ENCODE data around the gene TTC23L. TPM values are rescaled to one million over a fixed set of nuclear protein-coding genes. Genes with fewer than 3 reads are reported as not detected.

Gene TTC23L
- total and polyA plus RNA-seq, 2 experiments from 2014 or later, result 0.98 to 1.2 TPM

DNA sequence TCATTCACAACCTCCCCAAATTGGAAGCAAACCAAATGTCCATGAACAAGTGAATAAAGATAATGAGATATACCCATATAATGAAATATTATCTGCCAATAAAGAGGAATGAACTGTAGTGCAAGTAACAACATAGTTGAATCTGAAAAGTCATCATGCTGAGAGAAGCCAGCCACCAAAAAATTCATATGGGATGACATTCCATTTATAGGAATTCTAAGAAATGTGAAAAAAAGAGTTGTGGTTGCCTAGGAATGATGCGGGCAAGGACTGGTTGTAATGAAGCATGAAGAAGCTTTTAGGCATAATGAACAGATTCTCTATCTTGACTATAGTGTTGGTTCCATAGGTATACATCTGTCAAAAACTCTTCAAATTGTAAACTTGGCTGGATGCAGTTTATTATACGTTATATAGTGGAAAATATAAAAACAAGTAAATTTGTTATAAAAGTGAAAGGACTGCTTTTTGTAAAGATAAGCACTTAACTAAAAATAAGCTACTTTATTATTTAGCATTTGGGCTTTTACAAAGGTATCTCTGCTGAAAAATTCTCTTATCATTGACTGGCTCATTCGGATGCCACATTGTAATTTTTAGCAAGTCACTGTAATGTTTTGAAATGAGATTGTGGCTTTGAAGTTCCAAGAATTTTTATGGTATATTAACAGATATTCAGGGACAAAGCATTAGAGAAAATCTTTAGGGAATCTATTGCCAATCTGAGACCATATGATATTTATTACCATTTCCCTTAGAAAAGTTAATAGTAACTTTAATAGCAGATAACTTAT lies 21.2 kb upstream of the TTC23L start:
- H3K27ac ChIP-seq, result no peak overlapping the region
- peaks cover 14% of the 10 kb centered on the region for H3K4me1 ChIP-seq (ENCODE audit: low read depth)
- H3K36me3 ChIP-seq, result no peaks in the 10 kb centered on the region
- no peaks in the 10 kb centered on the region for H3K27me3 ChIP-seq
- no peak for DNase-seq (ENCODE audit: low read depth in 1 of 2, low spot score in 1 of 2)
- no peak for TF ChIP-seq CTCF (IDR thresholded peaks at IDR 0.05; ENCODE audit: low read depth, low read length)
- H3K9me3 ChIP-seq (ENCODE audit: low read depth), result no peaks in the 10 kb centered on the region
- no peak overlapping the region for H3K4me3 ChIP-seq

- TF ChIP-seq CTCF (IDR thresholded peaks at IDR 0.05; ENCODE audit: low read depth, low read length), result no peak
- peaks cover 14% of the 10 kb centered on the region for H3K4me1 ChIP-seq (ENCODE audit: low read depth)
- no peaks in the 10 kb centered on the region for H3K9me3 ChIP-seq (ENCODE audit: low read depth)
- DNase-seq (ENCODE audit: low read depth in 1 of 2, low spot score in 1 of 2), result no peak
- peak overlapping the region; percentile 0 for H3K27ac ChIP-seq
- H3K36me3 ChIP-seq, result no peaks in the 10 kb centered on the region
- no peaks in the 10 kb centered on the region for H3K27me3 ChIP-seq
- H3K4me3 ChIP-seq, result no peak overlapping the region
These were observed 20.2 kb upstream of the TTC23L start for GRCh38 chr5:34818717-34819116.

- no peaks in the 10 kb centered on the region for H3K27me3 ChIP-seq
- no peaks in the 10 kb centered on the region for H3K9me3 ChIP-seq (ENCODE audit: low read depth)
- TF ChIP-seq CTCF (IDR thresholded peaks at IDR 0.05; ENCODE audit: low read depth, low read length), result no peak
- no peak for DNase-seq (ENCODE audit: low read depth in 1 of 2, low spot score in 1 of 2)
- H3K27ac ChIP-seq, result peak overlapping the region; percentile 33
- H3K36me3 ChIP-seq, result peaks cover 3% of the 10 kb centered on the region
- H3K4me3 ChIP-seq, result no peak overlapping the region
- peaks cover 14% of the 10 kb centered on the region for H3K4me1 ChIP-seq (ENCODE audit: low read depth)
These were observed 18.4 kb upstream of the TTC23L start for GRCh38 chr5:34820593-34820992.

- peaks cover 14% of the 10 kb centered on the region for H3K4me1 ChIP-seq (ENCODE audit: low read depth)
- TF ChIP-seq CTCF (IDR thresholded peaks at IDR 0.05; ENCODE audit: low read depth, low read length), result no peak
- peaks cover 3% of the 10 kb centered on the region for H3K36me3 ChIP-seq
- H3K27ac ChIP-seq, result no peak overlapping the region
- no peak overlapping the region for H3K4me3 ChIP-seq
- DNase-seq (ENCODE audit: low read depth in 1 of 2, low spot score in 1 of 2), result no peak
- H3K9me3 ChIP-seq (ENCODE audit: low read depth), result no peaks in the 10 kb centered on the region
- H3K27me3 ChIP-seq, result no peaks in the 10 kb centered on the region
These were observed 15.8 kb upstream of the TTC23L start for GRCh38 chr5:34822956-34823715.

DNA sequence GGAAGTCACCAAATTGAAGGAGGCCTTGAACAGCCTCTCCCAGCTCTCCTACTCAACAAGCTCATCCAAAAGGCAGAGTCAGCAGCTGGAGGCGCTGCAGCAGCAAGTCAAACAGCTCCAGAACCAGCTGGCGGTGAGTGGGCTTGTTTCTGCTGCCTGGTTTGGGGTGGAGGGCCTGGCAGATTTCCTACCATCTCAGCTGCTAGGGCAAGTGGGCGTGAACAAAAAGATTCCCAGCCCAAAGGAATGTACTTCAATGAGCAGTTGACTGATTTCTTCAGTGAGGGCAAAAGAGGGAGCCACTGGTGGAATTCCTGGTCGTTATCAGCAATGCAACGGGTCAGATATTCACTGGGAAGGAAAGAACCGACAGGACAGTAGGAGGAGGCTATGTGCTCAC lies 12.6 kb upstream of the TTC23L start:
- Histone ChIP-seq H3K36me3 (peaks cover 3% of the 10 kb centered on the region), H3K27ac (peak overlapping the region; percentile 73), H3K27me3 (no peaks in the 10 kb centered on the region), H3K9me3 (ENCODE audit: low read depth) (no peaks in the 10 kb centered on the region), H3K4me3 (no peak overlapping the region), H3K4me1 (ENCODE audit: low read depth) (peaks cover 6% of the 10 kb centered on the region)
- TF ChIP-seq CTCF (IDR thresholded peaks at IDR 0.05; ENCODE audit: low read depth, low read length), result no peak
- peak; percentile 19 to 46 for DNase-seq (ENCODE audit: low read depth in 1 of 2, low spot score in 1 of 2)
